Parathyroid adenoma (tissue), 2 donors: ENCODE results near the gene C11orf91.

Experiments
- H2AFZ ChIP-seq: fragments of 300-600 bp; sonication (generic); one replicate; pipeline ENCODE4 v1.7.0; 2017; ENCODE audit warnings: antibody characterized with exemption, mild to moderate bottlenecking
- H3K27ac ChIP-seq: fragments of 300-600 bp; sonication (generic); one replicate; pipeline ENCODE4 v1.7.0; 2017
- H3K27me3 ChIP-seq: fragments of 300-600 bp; sonication (generic); one replicate; pipeline ENCODE4 v1.7.0; 2017; ENCODE audit warnings: low read length; ENCODE audit not compliant: control insufficient read depth, insufficient read depth
- H3K36me3 ChIP-seq: fragments of 300-600 bp; sonication (generic); one replicate; pipeline ENCODE4 v1.7.0; 2017; ENCODE audit warnings: low read length; ENCODE audit not compliant: control insufficient read depth, insufficient read depth
- H3K4me1 ChIP-seq: fragments of 300-600 bp; sonication (generic); one replicate; pipeline ENCODE4 v1.7.0; 2017; ENCODE audit warnings: control low read depth
- H3K4me2 ChIP-seq: fragments of 300-600 bp; sonication (generic); one replicate; pipeline ENCODE4 v1.7.0; 2017; ENCODE audit warnings: low read length
- H3K4me3 ChIP-seq: fragments of 300-600 bp; sonication (generic); one replicate; pipeline ENCODE4 v1.7.0; 2017; ENCODE audit warnings: low read depth, low read length
- H3K79me2 ChIP-seq: fragments of 300-600 bp; sonication (generic); one replicate; pipeline ENCODE4 v1.7.0; 2017; ENCODE audit warnings: control low read depth
- H3K9ac ChIP-seq: fragments of 300-600 bp; sonication (generic); one replicate; pipeline ENCODE4 v1.7.0; 2017; ENCODE audit warnings: mild to moderate bottlenecking
- H3K9me3 ChIP-seq: fragments of 300-600 bp; sonication (generic); one replicate; pipeline ENCODE4 v1.7.0; 2017; ENCODE audit warnings: low read length; ENCODE audit not compliant: control insufficient read depth
- CTCF ChIP-seq: fragments of 300-600 bp; sonication (generic); IDR thresholded peaks from one replicate; pipeline ENCODE4 v1.7.0; 2017; ENCODE audit warnings: antibody characterized with exemption, mild to moderate bottlenecking
- donor health status: primary hyperparathyroidism.

Gene C11orf91

DNA sequence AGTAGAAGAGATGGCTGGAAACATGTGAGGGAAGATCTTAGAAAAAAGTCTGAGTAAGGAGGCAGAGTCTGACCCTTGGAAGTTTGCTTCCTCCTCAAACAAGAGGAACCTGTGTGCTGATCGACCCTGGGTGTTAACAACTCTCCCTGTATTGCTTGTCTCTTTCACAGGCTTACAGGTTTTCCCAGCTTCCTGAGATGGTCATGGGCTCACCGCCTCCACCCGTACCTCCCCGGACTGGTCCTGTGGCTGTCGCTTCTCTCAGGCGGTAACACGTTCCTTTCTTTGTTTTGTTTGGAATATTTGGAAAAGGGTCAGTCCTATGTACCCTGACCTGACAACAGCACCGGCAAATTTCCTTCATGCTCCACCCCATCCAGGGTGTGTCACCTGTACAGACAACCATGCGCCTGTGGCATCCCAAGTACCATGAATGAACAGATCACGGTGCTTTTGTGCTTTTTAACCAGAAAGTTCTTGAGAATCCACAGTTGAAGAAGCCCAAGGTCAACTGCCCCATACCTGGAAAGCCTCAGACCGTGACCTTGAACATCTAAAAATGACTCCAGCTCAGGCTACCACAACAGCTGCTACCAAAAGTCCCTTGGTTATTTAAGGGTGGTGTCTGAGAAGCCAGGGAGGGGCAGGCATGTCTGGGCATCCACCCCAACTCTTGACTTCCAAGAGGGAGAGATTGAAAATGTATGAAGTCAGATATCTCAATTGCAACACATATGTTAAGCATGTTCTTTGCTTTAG is 44.6 kb downstream of the C11orf91 start:
- no peak overlapping the region for H3K4me3 ChIP-seq
- H3K4me2 ChIP-seq: no peak overlapping the region
- TF ChIP-seq CTCF: no peak
- no peaks in the 10 kb centered on the region for H3K9me3 ChIP-seq
- no peaks in the 10 kb centered on the region for H3K27me3 ChIP-seq
- no peak overlapping the region for H3K9ac ChIP-seq
- H3K79me2 ChIP-seq: no peaks in the 10 kb centered on the region
- peaks cover 11% of the 10 kb centered on the region for H3K4me1 ChIP-seq
- H3K27ac ChIP-seq: no peak overlapping the region
- H2AFZ ChIP-seq: no peak overlapping the region
- H3K36me3 ChIP-seq: no peaks in the 10 kb centered on the region

GRCh38 chr11:33654594-33654993 is 46.0 kb downstream of the C11orf91 start:
- Histone ChIP-seq H3K4me2 (no peak overlapping the region), H3K4me3 (no peak overlapping the region), H3K4me1 (peaks cover 11% of the 10 kb centered on the region), H2AFZ (no peak overlapping the region), H3K27me3 (no peaks in the 10 kb centered on the region), H3K27ac (no peak overlapping the region), H3K36me3 (no peaks in the 10 kb centered on the region), H3K9me3 (no peaks in the 10 kb centered on the region), H3K9ac (no peak overlapping the region), H3K79me2 (no peaks in the 10 kb centered on the region)
- TF ChIP-seq CTCF: no peak

GRCh38 chr11:33652930-33653329 is 47.7 kb downstream of the C11orf91 start:
- Histone ChIP-seq H2AFZ (no peak overlapping the region), H3K27me3 (no peaks in the 10 kb centered on the region), H3K4me3 (no peak overlapping the region), H3K27ac (no peak overlapping the region), H3K36me3 (no peaks in the 10 kb centered on the region), H3K4me1 (peaks cover 11% of the 10 kb centered on the region), H3K79me2 (no peaks in the 10 kb centered on the region), H3K4me2 (no peak overlapping the region), H3K9me3 (no peaks in the 10 kb centered on the region), H3K9ac (no peak overlapping the region)
- no peak for TF ChIP-seq CTCF

DNA sequence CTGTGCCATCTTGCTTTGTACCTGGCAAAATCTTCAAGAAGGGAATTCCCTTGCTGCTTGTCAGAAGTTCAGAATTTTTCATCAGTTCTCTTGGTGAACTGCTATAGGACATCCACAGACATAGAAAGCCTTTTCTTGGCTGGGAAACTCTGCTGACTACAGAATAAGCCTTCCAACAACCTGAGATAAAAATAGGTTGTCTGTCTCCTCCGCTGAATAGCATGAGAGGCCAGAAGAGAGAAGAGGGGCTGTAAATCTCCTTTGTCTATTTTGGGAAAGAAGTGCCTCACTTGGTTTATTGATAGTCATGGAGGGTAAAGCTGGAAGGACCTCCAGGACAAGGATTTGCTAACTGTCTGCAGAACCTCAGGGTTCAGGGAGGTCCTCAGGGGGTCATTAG is 48.2 kb downstream of the C11orf91 start:
- Histone ChIP-seq H3K27me3 (no peaks in the 10 kb centered on the region), H3K79me2 (no peaks in the 10 kb centered on the region), H3K27ac (no peak overlapping the region), H3K4me3 (no peak overlapping the region), H3K36me3 (no peaks in the 10 kb centered on the region), H3K4me1 (peaks cover 11% of the 10 kb centered on the region), H3K9me3 (no peaks in the 10 kb centered on the region), H2AFZ (no peak overlapping the region), H3K4me2 (no peak overlapping the region), H3K9ac (no peak overlapping the region)
- no peak for TF ChIP-seq CTCF

GRCh38 chr11:33651990-33652389 is 48.6 kb downstream of the C11orf91 start:
- no peaks in the 10 kb centered on the region for H3K9me3 ChIP-seq
- H3K27me3 ChIP-seq: no peaks in the 10 kb centered on the region
- no peaks in the 10 kb centered on the region for H3K36me3 ChIP-seq
- H3K27ac ChIP-seq: peak overlapping the region; percentile 15
- H3K79me2 ChIP-seq: no peaks in the 10 kb centered on the region
- H3K9ac ChIP-seq: no peak overlapping the region
- peaks cover 11% of the 10 kb centered on the region for H3K4me1 ChIP-seq
- no peak for TF ChIP-seq CTCF
- H3K4me3 ChIP-seq: no peak overlapping the region
- no peak overlapping the region for H2AFZ ChIP-seq
- no peak overlapping the region for H3K4me2 ChIP-seq
